NCI-H460 (cell line): Measurements from ENCODE around the gene RBM34. TPM values are rescaled to one million over a fixed set of nuclear protein-coding genes. Genes with fewer than 3 reads are reported as not detected.
"Not testable (repeated sequence)": the region's sequence is repeated elsewhere in the genome, so short reads cannot be mapped to it uniquely, and the experiment has no call there.

Experiments used
- DNase-seq: peaks from one replicate; pipeline ENCODE4 v3.0.0-alpha.2; 2016; ENCODE audit warnings: low read depth; ENCODE audit errors: extremely low read depth
- total RNA-seq: library from RNA; depleted of rRNA; stranded (reverse); fragments of >200 nt; shearing (Covaris generic); gene quantifications from 2 replicates; pipeline ENCODE4 v1.2.3, GENCODE V29; 2014

The RBM34 gene
- total RNA-seq, 1 experiment from 2014 or later = 158 TPM

- no peak for DNase-seq
These were observed 38.7 kb downstream of the RBM34 start for GRCh38 chr1:235122348-235122747.

- DNase-seq = no peak
These were observed 47.7 kb downstream of the RBM34 start for GRCh38 chr1:235113183-235113917.

- no peak for DNase-seq
These were observed 48.5 kb downstream of the RBM34 start for GRCh38 chr1:235112297-235113182.

DNA sequence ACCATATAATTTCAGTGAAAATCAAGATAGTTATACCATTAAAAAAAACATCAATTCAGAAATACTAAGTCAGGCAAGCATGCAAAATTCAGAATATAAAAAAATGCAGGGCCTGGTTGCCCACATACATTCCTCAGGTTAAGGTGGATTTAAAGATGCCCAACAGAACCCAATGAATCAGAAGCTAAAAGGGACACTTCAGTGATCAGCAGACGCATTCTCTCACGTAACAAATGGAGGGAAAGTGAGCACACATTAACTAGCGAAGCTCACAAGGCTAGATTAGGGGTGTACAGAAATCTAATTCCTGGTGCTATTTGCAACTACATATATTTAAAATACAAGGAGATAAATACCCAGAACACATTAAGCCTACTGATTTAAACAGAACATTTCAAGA lies 49.9 kb downstream of the RBM34 start:
- no peak for DNase-seq

DNA sequence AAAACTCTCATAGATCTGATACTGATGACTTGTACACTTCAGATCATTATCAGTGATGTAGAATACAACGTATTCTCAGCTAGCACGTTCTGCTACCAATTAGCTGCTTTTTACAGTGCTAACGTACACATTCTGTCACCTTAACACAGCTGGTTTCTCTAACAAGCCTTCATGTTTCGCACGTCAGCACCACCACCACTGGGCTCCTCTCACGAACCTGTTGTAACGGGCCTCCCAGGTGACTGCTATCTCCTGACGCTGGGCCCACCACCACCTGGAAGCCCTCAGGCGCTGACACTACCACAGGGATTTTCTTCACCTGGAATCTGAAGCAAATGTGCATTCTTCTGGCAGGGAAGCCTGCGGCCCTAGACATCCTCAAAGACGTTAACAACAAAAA lies 52.2 kb downstream of the RBM34 start:
- no peak for DNase-seq

- DNase-seq = no peak
These were observed 52.9 kb downstream of the RBM34 start for GRCh38 chr1:235108185-235108593.

- DNase-seq = no peak
These were observed 53.5 kb downstream of the RBM34 start for GRCh38 chr1:235107368-235108184.

GRCh38 chr1:235106457-235106856 lies 54.6 kb downstream of the RBM34 start:
- no peak for DNase-seq

- no peak for DNase-seq
These were observed 55.7 kb downstream of the RBM34 start for GRCh38 chr1:235105051-235106043.

DNA sequence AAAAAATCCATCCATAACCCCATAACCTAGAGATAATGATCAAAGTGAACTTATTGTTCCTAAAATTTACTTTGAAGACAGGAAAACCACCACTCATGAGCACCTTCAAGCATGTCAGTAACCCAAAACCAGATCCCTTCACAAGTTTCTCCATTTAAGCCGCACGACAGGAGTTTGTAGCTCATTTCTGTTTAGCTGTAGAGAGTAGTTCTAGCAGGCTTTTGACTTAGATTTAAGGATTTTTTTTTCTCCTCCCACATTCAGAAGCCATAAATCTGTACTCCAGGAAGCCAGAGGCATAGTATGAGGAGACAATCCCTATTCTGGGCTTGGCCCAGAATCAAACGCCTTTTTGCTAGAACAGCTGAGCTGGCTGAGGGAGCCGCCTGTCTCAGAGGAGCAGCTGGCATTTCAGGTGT lies 58.0 kb downstream of the RBM34 start:
- no peak for DNase-seq

- no peak for DNase-seq
These were observed 58.8 kb downstream of the RBM34 start for GRCh38 chr1:235102259-235102582.

DNA sequence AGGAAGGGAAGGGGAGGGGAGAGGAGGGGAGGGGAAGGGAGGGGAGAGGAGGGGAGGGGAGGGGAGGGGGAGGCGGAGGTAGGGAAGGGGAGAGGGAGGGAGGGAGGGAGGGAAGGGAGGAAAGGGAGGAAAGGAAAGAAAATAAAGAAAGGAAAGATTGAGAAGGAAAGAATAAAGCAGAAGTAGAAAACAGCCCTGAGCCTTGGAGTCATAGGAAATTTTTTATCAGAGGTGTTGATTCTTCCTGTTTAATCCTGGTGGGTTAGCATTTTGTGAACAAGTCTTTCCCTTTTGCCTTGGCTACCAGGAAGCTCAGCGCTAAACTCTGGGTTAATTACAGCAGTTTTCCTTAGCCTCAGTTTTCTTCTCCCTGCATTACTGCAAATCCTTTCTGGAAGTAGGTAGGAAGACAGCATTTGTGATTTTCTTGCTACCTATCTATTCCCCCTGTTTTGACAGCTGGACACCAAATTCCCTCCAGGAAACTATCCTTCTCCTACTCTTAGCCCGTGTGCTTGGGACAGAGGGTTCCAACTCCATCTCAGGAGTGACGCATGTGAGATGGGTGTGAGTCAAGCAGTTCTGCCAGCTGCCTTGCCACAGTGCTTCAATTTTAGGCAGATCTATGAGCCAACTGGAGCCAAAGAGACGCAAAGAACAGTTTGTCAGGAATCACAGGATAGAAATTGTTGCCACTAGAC lies 59.3 kb downstream of the RBM34 start:
- DNase-seq = no peak

DNA sequence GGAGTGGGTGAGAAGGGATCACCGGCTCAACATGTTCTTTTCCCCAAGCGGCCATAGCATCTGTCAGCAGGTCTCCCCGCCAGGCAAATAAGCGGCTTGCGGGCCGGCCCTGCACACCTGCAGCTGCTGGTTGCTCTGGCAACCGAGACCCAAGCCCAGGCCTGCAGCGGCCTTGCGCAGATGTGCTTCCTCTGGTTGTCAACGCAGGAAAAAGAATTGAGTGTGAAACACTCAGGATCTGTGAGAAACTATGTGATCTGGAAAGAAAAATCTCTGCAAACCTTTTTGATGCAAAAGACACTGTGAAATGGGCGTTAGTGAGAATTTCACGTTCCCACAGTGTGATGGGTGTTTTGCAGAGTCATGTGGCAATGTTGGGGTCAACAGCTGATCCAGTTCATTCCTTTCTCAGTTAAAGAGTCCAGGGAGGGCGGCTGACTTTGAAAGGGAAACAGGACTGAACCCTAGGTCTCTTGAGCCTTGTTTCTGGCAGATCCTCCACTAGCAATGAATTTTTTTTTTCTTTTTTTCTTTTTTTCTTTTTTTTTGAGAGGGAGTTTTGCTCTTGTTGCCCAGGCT lies 60.8 kb downstream of the RBM34 start:
- no peak for DNase-seq

- no peak for DNase-seq
These were observed 62.1 kb downstream of the RBM34 start for GRCh38 chr1:235098991-235099390.

DNA sequence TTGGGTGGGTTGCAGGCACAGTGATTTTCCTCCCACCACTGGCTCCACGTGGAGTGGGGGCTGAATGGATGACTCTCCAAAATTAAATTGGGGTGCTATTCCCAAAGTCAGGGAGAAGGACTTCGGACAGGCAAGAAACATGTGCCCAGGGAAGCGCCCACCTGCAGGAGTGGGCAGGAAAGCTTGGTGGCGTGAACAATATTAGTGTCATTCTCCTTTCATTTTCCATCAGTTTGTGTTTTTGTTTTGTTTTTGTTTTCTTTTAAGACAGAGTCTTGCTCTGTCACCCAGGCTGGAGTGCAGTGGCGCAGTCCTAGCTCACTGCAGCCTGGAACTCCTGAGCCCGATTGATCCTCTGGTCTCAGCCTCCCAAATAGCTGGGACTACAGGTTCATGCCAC lies 62.5 kb downstream of the RBM34 start:
- DNase-seq = no peak

- DNase-seq = not testable (repeated sequence)
These were observed 63.5 kb downstream of the RBM34 start for GRCh38 chr1:235097501-235097900.

DNA sequence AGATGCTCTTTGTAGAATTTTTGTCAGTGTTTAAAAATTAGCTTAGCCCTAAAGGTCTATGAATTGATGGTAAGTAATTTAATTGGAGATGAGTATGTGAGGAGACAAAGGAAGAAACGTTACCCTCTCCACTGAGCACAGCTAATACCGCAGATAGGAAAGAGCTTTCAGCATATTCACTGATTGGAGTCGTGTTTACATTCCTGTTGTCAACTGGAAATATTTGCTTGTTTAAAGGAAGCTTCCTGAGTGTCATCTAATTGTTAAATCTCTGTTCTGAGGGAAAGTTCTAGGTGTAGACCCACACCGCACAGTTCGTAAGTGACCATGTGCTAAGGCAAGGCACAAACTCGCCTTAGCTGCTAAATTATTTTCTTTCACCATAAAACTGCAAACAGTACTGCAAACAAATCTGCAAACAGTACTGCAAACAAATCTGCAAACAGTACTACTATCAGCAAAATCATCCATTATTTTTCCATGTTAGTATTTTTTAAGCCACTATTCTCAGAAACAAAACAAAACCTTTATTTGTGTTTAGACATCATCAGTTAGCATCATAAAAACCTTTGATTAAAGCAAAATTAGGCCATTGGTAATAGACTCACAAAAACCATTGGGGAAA lies 65.0 kb downstream of the RBM34 start:
- DNase-seq = no peak
